ENCODE data around the gene SPTBN1. TPM values are rescaled to one million over a fixed set of nuclear protein-coding genes. Genes with fewer than 3 reads are reported as not detected.

The SPTBN1 gene
- total and polyA plus RNA-seq, 2 donors (not counting 3 experiments of a cell fraction or from before 2014, with no cell fraction given), result 63.3 to 320 TPM

- no peaks in the 10 kb centered on the region for H3K27me3 ChIP-seq (ENCODE audit: control insufficient read depth in 2 of 2, insufficient read depth in 2 of 2, low read length in 2 of 2)
- FAIRE-seq (no peak), DNase-seq (ENCODE audit: low read depth, low spot score) (no peak)
- POLR2A ChIA-PET, result no interaction called here
- no peak overlapping the region for H2AFZ ChIP-seq (ENCODE audit: low read depth, low read length)
- dilution Hi-C loops (cut with MboI; ENCODE audit: extremely low pct_ligation_motif_present, low sequenced_read_pairs) (no loop called here), intact Hi-C loops (cut with micrococcal nuclease) (no loop called here)
- CTCF ChIA-PET, result interaction anchor here (1.2 kb wide), 1 partner anchor 15 kb away, joined by 4 read pairs; no protein-coding TSS in a partner anchor
- no peaks in the 10 kb centered on the region for H3K4me1 ChIP-seq (ENCODE audit: control insufficient read depth, extremely low read depth, insufficient read depth, low read length)
- no peaks in the 10 kb centered on the region for H3K9me1 ChIP-seq (replicated peaks; ENCODE audit: control insufficient read depth, extremely low read depth, insufficient read depth, low read length)
- no peak overlapping the region for H3K4me3 ChIP-seq (replicated peaks in 1 of 3; ENCODE audit: insufficient read depth in 1 of 3, low read depth in 1 of 3, low read length in 3 of 3)
- no peak overlapping the region for H3K27ac ChIP-seq (ENCODE audit: insufficient read depth, low read depth, low read length)
- H3K9ac ChIP-seq (replicated peaks; ENCODE audit: extremely low read depth, insufficient read depth, low read length), result no peak overlapping the region
- no peaks in the 10 kb centered on the region for H3K79me2 ChIP-seq (ENCODE audit: control insufficient read depth, insufficient read depth, low read length)
- no peaks in the 10 kb centered on the region for H3K36me3 ChIP-seq (ENCODE audit: control insufficient read depth in 2 of 2, extremely low read depth in 1 of 2, insufficient read depth in 2 of 2, low read length in 2 of 2)
- no peaks in the 10 kb centered on the region for H3K9me3 ChIP-seq (replicated peaks; ENCODE audit: control insufficient read depth, insufficient read depth, low read length)
- no peak for TF ChIP-seq MYC (IDR thresholded peaks at IDR 0.05; ENCODE audit: low read depth, low read length)
- TF ChIP-seq, protein P1, sequence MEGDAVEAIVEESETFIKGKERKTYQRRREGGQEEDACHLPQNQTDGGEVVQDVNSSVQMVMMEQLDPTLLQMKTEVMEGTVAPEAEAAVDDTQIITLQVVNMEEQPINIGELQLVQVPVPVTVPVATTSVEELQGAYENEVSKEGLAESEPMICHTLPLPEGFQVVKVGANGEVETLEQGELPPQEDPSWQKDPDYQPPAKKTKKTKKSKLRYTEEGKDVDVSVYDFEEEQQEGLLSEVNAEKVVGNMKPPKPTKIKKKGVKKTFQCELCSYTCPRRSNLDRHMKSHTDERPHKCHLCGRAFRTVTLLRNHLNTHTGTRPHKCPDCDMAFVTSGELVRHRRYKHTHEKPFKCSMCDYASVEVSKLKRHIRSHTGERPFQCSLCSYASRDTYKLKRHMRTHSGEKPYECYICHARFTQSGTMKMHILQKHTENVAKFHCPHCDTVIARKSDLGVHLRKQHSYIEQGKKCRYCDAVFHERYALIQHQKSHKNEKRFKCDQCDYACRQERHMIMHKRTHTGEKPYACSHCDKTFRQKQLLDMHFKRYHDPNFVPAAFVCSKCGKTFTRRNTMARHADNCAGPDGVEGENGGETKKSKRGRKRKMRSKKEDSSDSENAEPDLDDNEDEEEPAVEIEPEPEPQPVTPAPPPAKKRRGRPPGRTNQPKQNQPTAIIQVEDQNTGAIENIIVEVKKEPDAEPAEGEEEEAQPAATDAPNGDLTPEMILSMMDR (IDR thresholded peaks at IDR 0.05; ENCODE audit: extremely low read depth in 1 of 2, insufficient read depth in 1 of 2, low read depth in 1 of 2, low read length in 2 of 2), result no peak
- TF ChIP-seq FOS (IDR thresholded peaks at IDR 0.05; ENCODE audit: borderline replicate concordance, insufficient read depth, low read length), result no peak
- no peak for TF ChIP-seq EZH2 (IDR thresholded peaks at IDR 0.05; ENCODE audit: borderline replicate concordance, low read depth, low read length, severe bottlenecking)
- TF ChIP-seq POLR2AphosphoS5 (IDR thresholded peaks at IDR 0.05; ENCODE audit: insufficient read depth, low read depth, low read length), result no peak
- TF ChIP-seq GATA2 (IDR thresholded peaks at IDR 0.05; ENCODE audit: insufficient read depth, insufficient read length, low read depth, low read length), result no peak
- TF ChIP-seq MAX (IDR thresholded peaks at IDR 0.05; ENCODE audit: insufficient read depth, insufficient read length), result no peak
- no peak for TF ChIP-seq JUN (IDR thresholded peaks at IDR 0.05; ENCODE audit: borderline replicate concordance, insufficient read depth, insufficient read length, low read depth)
- TF ChIP-seq POLR2A (IDR thresholded peaks at IDR 0.05; ENCODE audit: low read depth, low read length), result no peak
- H4K20me1 ChIP-seq (replicated peaks; ENCODE audit: control insufficient read depth, extremely low read depth, insufficient read depth, low read length), result no peaks in the 10 kb centered on the region
- BruUV-seq (replicated peaks), result no TSS peak
- no peak overlapping the region for H3K4me2 ChIP-seq (ENCODE audit: insufficient read depth, low read length)
These were observed 16.1 kb upstream of the SPTBN1 start for GRCh38 chr2:54440050-54440449.
